Activated naive CD4-positive, alpha-beta T cell treated with anti-CD3 and anti-CD28 coated beads, Interleukin-2, amount 50 U/mL, for 72 hours (primary cell): Measurements from ENCODE around the gene CAD. TPM values are rescaled to one million over a fixed set of nuclear protein-coding genes. Genes with fewer than 3 reads are reported as not detected.

Experiments used
- ATAC-seq, 2 donors: fragments of 150-1000 bp; cut with Tn5 transposase; 2 replicates each; pipeline ENCODE4 v1.10.0; 2021; ENCODE audit warnings: mild to moderate bottlenecking in 2 of 2, moderate library complexity in 2 of 2
- DNase-seq, 2 donors: peaks; one replicate each; pipeline ENCODE4 v3.0.0; 2021 to 2022; ENCODE audit warnings: low spot score in 2 of 2
- H3K27ac Mint-ChIP-seq, 2 donors: one replicate each; pipeline ENCODE4 v1.8.0; 2022; ENCODE audit warnings: mild to moderate bottlenecking in 2 of 2, mixed read lengths in 2 of 2
- H3K36me3 Mint-ChIP-seq, 2 donors: one replicate each; pipeline ENCODE4 v1.8.0; 2022; ENCODE audit warnings: mixed read lengths in 2 of 2
- H3K9me3 Mint-ChIP-seq, 2 donors: one replicate each; pipeline ENCODE4 v1.8.0; 2022; ENCODE audit warnings: mixed read lengths in 2 of 2
- total RNA-seq, 2 donors: library from RNA; stranded (reverse); gene quantifications; one replicate each; pipeline ENCODE4 v1.2.3, GENCODE V29; 2022

Gene CAD
- total RNA-seq, 2 donors from 2014 or later = 85.2 to 86.3 TPM

GRCh38 chr2:27211943-27212625 lies 5.1 kb upstream of the CAD start, which contains the start of the genes ATRAID and SLC5A6:
TSS of gene ATRAID (plus strand) at chr2:27212041. CDS start at chr2:27212369, 328 bp downstream.
TSS of gene SLC5A6 (minus strand) at chr2:27212268. CDS start at chr2:27207650, 4,618 bp downstream.
- DNase-seq = peak; percentile 89 to 92
- H3K36me3 Mint-ChIP-seq = peaks cover 29 to 36% of the 10 kb centered on the region in 2 donors
- peak within 1 kb of the TSS; percentile 97 to 98 for H3K27ac Mint-ChIP-seq

GRCh38 chr2:27212626-27213471 lies 4.3 kb upstream of the CAD start:
- ATAC-seq (peak; percentile 9 to 25), DNase-seq (no peak)
- no peaks in the 10 kb centered on the region for H3K9me3 Mint-ChIP-seq
- H3K36me3 Mint-ChIP-seq = peaks cover 34 to 44% of the 10 kb centered on the region in 2 donors
- H3K27ac Mint-ChIP-seq = peak overlapping the region; percentile 97 to 98

More at GRCh38 chr2:27211943-27212625, 5.1 kb upstream of the CAD start, which contains the start of the genes ATRAID and SLC5A6:
- no peaks in the 10 kb centered on the region for H3K9me3 Mint-ChIP-seq
- ATAC-seq = peak; percentile 91

- DNase-seq = no peak
- no peaks in the 10 kb centered on the region for H3K9me3 Mint-ChIP-seq
- no peak overlapping the region for H3K27ac Mint-ChIP-seq
- ATAC-seq = no peak
- H3K36me3 Mint-ChIP-seq = peaks cover 45 to 58% of the 10 kb centered on the region in 2 donors
Observed at GRCh38 chr2:27214941-27215340, 2.2 kb upstream of the CAD start.

- no peak for ATAC-seq
- Mint-ChIP-seq H3K9me3 (no peaks in the 10 kb centered on the region), H3K36me3 (peaks cover 51 to 69% of the 10 kb centered on the region in 2 donors), H3K27ac (peak overlapping the region; percentile 95 to 97)
- no peak for DNase-seq
Observed at GRCh38 chr2:27216416-27217137, 592 bp upstream of the CAD start.

- Mint-ChIP-seq H3K27ac (peak overlapping the region in 1 of 2 donors; percentile 97), H3K36me3 (peaks cover 48 to 72% of the 10 kb centered on the region in 2 donors), H3K9me3 (no peaks in the 10 kb centered on the region)
- no peak for DNase-seq
- ATAC-seq = no peak
Observed at GRCh38 chr2:27218614-27219013, 1.4 kb downstream of the CAD start.

- no peaks in the 10 kb centered on the region for H3K9me3 Mint-ChIP-seq
- H3K27ac Mint-ChIP-seq = no peak overlapping the region
- peaks cover 47 to 69% of the 10 kb centered on the region in 2 donors for H3K36me3 Mint-ChIP-seq
- no peak for ATAC-seq
- DNase-seq = no peak
Observed at GRCh38 chr2:27219091-27219490, 1.9 kb downstream of the CAD start.

GRCh38 chr2:27220091-27220490 lies 2.9 kb downstream of the CAD start:
- Mint-ChIP-seq H3K36me3 (peaks cover 55 to 72% of the 10 kb centered on the region in 2 donors), H3K27ac (no peak overlapping the region), H3K9me3 (no peaks in the 10 kb centered on the region)
- no peak for DNase-seq
- no peak for ATAC-seq

GRCh38 chr2:27221166-27221565 lies 4.0 kb downstream of the CAD start:
- no peak overlapping the region for H3K27ac Mint-ChIP-seq
- peaks cover 55 to 67% of the 10 kb centered on the region in 2 donors for H3K36me3 Mint-ChIP-seq
- DNase-seq (no peak), ATAC-seq (no peak)
- H3K9me3 Mint-ChIP-seq = no peaks in the 10 kb centered on the region

- no peak for ATAC-seq
- DNase-seq = no peak
- Mint-ChIP-seq H3K36me3 (peaks cover 49 to 59% of the 10 kb centered on the region in 2 donors), H3K27ac (peak overlapping the region in 1 of 2 donors; percentile 55), H3K9me3 (no peaks in the 10 kb centered on the region)
Observed at GRCh38 chr2:27222407-27222806, 5.2 kb downstream of the CAD start.

GRCh38 chr2:27223416-27223815 lies 6.2 kb downstream of the CAD start:
- Mint-ChIP-seq H3K27ac (no peak overlapping the region), H3K36me3 (peaks cover 39 to 55% of the 10 kb centered on the region in 2 donors), H3K9me3 (no peaks in the 10 kb centered on the region)
- no peak for ATAC-seq
- no peak for DNase-seq

- H3K27ac Mint-ChIP-seq = no peak overlapping the region
- H3K36me3 Mint-ChIP-seq = peaks cover 33 to 43% of the 10 kb centered on the region in 2 donors
- H3K9me3 Mint-ChIP-seq = no peaks in the 10 kb centered on the region
- DNase-seq (no peak), ATAC-seq (no peak)
Observed at GRCh38 chr2:27225526-27225925, 8.4 kb downstream of the CAD start.

- Mint-ChIP-seq H3K36me3 (peaks cover 26 to 29% of the 10 kb centered on the region in 2 donors), H3K27ac (no peak overlapping the region), H3K9me3 (no peaks in the 10 kb centered on the region)
- ATAC-seq (no peak), DNase-seq (no peak)
Observed at GRCh38 chr2:27227501-27227900, 10.3 kb downstream of the CAD start.

GRCh38 chr2:27231921-27232320 lies 14.8 kb downstream of the CAD start:
- Mint-ChIP-seq H3K27ac (peak overlapping the region in 1 of 2 donors; percentile 77), H3K9me3 (no peaks in the 10 kb centered on the region), H3K36me3 (peaks cover 20 to 28% of the 10 kb centered on the region in 2 donors)
- DNase-seq (no peak), ATAC-seq (no peak)

GRCh38 chr2:27233341-27233740 lies 16.2 kb downstream of the CAD start:
- DNase-seq = no peak
- Mint-ChIP-seq H3K36me3 (peaks cover 16 to 37% of the 10 kb centered on the region in 2 donors), H3K27ac (peak overlapping the region in 1 of 2 donors; percentile 28)

GRCh38 chr2:27236136-27236535 lies 19.0 kb downstream of the CAD start:
- H3K27ac Mint-ChIP-seq = peak overlapping the region; percentile 19 to 33
- H3K36me3 Mint-ChIP-seq = peaks cover 26 to 44% of the 10 kb centered on the region in 2 donors
- ATAC-seq (no peak), DNase-seq (no peak)
- H3K9me3 Mint-ChIP-seq = no peaks in the 10 kb centered on the region

More at GRCh38 chr2:27233341-27233740, 16.2 kb downstream of the CAD start:
- no peaks in the 10 kb centered on the region for H3K9me3 Mint-ChIP-seq
- no peak for ATAC-seq

GRCh38 chr2:27236626-27237025 lies 19.5 kb downstream of the CAD start:
- no peak for DNase-seq
- H3K36me3 Mint-ChIP-seq = peaks cover 26 to 43% of the 10 kb centered on the region in 2 donors
- H3K9me3 Mint-ChIP-seq = no peaks in the 10 kb centered on the region
- H3K27ac Mint-ChIP-seq = peak overlapping the region; percentile 19 to 33
- ATAC-seq = no peak
